Measurements from ENCODE around the gene UFC1. TPM values are rescaled to one million over a fixed set of nuclear protein-coding genes. Genes with fewer than 3 reads are reported as not detected.

The UFC1 gene
- total RNA-seq, 4 donors from 2014 or later = 68.3 to 79.9 (median 76.7) TPM

- intact Hi-C loops (cut with DNase I) = no loop called here
- Histone ChIP-seq H3K36me3 (no peaks in the 10 kb centered on the region), H3K4me3 (no peak overlapping the region), H3K9me3 (no peaks in the 10 kb centered on the region), H3K27ac (peak overlapping the region; percentile 47 to 86 (median 76)), H3K4me1 (peaks cover 0 to 79% (median 27%) of the 10 kb centered on the region in 3 donors), H3K27me3 (no peaks in the 10 kb centered on the region)
- TF ChIP-seq, protein P1, sequence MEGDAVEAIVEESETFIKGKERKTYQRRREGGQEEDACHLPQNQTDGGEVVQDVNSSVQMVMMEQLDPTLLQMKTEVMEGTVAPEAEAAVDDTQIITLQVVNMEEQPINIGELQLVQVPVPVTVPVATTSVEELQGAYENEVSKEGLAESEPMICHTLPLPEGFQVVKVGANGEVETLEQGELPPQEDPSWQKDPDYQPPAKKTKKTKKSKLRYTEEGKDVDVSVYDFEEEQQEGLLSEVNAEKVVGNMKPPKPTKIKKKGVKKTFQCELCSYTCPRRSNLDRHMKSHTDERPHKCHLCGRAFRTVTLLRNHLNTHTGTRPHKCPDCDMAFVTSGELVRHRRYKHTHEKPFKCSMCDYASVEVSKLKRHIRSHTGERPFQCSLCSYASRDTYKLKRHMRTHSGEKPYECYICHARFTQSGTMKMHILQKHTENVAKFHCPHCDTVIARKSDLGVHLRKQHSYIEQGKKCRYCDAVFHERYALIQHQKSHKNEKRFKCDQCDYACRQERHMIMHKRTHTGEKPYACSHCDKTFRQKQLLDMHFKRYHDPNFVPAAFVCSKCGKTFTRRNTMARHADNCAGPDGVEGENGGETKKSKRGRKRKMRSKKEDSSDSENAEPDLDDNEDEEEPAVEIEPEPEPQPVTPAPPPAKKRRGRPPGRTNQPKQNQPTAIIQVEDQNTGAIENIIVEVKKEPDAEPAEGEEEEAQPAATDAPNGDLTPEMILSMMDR (IDR thresholded peaks at IDR 0.05) = no peak
- TF ChIP-seq POLR2A (IDR thresholded peaks at IDR 0.05) = peak in 1 of 4 donors; percentile 25
- DNase-seq = peak; percentile 32
- 5 to 7% methylated on average over 3 of the region's 3 CpGs for WGBS, 2 donors
These were observed 31.5 kb downstream of the UFC1 start for GRCh38 chr1:161185282-161185682.

DNA sequence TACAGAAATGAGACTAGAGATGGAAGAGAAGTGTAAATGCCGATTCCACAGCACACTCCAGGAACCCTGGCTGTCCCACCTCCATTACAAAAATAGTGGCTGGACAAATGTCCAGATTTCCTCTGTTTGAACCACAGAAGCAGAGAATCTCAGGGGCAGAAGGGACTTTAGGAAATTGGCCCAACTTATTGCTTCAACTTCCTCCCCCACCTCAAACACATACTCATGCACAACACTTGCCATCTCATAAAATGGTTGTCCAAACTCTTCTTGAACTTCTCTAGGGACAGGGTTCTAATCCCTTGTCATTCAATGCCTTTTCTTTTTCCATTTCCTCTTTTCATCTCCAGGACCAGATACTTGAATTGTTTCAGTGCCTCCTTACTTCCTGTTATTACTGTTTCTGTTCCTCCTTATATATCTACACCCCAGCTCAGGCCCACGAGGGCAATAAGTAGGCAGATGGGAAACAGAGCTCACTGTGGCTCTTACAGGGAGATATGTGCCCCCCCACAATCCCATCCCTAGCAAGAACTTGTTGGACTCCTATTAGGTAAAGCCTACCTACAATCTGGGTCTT is 32.0 kb downstream of the UFC1 start:
- Histone ChIP-seq H3K9me3 (no peaks in the 10 kb centered on the region), H3K4me3 (no peak overlapping the region), H3K27ac (peak overlapping the region; percentile 47 to 86 (median 76)), H3K36me3 (peaks cover 0 to 2% (median 0%) of the 10 kb centered on the region in 3 donors), H3K27me3 (no peaks in the 10 kb centered on the region), H3K4me1 (peaks cover 0 to 77% (median 23%) of the 10 kb centered on the region in 3 donors)
- DNase-seq = no peak
- no peak for TF ChIP-seq POLR2A (IDR thresholded peaks at IDR 0.05)
- TF ChIP-seq, protein P1 (IDR thresholded peaks at IDR 0.05) = no peak
- intact Hi-C loops (cut with DNase I) = no loop called here
- 24 to 61% methylated on average over 2 of the region's 2 CpGs for WGBS, 2 donors

DNA sequence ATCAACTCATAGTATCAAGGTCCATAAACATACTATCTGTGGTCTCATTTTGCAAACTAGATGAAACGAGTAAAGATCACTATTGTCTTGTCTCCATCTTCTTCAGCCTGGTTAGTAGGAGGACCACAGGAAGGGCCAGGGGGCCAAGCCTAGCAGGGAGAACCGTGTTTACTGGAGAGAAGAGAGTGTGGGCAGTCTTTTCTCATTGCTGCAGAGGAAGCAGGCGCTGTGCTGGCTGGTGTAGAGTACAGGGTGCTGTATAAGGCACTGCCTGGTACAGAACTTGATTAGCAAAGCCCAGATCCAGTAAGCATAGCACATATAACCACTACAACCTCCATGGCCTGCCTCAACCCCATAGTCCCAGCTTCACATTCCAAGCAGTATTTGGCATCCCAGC is 33.5 kb downstream of the UFC1 start:
- Histone ChIP-seq H3K27ac (peak overlapping the region in 1 of 4 donors; percentile 86), H3K9me3 (no peaks in the 10 kb centered on the region), H3K4me3 (no peak overlapping the region), H3K27me3 (no peaks in the 10 kb centered on the region), H3K4me1 (peaks cover 0 to 72% (median 17%) of the 10 kb centered on the region in 3 donors), H3K36me3 (peaks cover 0 to 16% (median 0%) of the 10 kb centered on the region in 3 donors)
- no peak for DNase-seq
- WGBS, 2 donors = 50 to 77% methylated on average over 2 to 3 of the region's 3 CpGs
- intact Hi-C loops (cut with DNase I) = no loop called here
- TF ChIP-seq, protein P1 (IDR thresholded peaks at IDR 0.05) = no peak
- TF ChIP-seq POLR2A (IDR thresholded peaks at IDR 0.05) = no peak

DNA sequence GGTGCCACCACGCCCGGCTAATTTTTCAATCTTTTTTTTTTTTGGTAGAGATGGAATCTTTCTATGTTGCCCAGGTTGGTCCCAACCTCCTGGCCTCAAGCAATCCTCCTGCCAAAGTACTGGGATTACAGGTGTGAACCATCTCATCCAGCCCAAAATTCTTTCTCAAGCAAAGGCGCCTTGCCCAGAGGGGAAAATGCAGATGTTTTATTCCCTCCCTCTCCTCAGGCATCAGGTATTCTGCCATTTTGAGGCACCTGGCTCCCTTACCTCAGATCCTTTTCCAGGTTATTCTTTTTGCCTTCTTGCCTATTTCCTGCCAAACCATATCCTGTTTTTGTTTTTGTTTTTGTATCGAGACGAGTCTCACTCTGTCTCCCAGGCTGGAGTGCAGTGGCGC is 34.6 kb downstream of the UFC1 start:
- no peak for DNase-seq
- TF ChIP-seq POLR2A (IDR thresholded peaks at IDR 0.05) = no peak
- TF ChIP-seq, protein P1 (IDR thresholded peaks at IDR 0.05) = no peak
- Histone ChIP-seq H3K27me3 (no peaks in the 10 kb centered on the region), H3K27ac (no peak overlapping the region), H3K9me3 (no peaks in the 10 kb centered on the region), H3K4me1 (peaks cover 0 to 74% (median 23%) of the 10 kb centered on the region in 3 donors), H3K4me3 (no peak overlapping the region), H3K36me3 (peaks cover 0 to 21% (median 0%) of the 10 kb centered on the region in 3 donors)
- intact Hi-C loops (cut with DNase I) = no loop called here
- WGBS, 2 donors = 70 to 74% methylated on average over 6 of the region's 6 CpGs

GRCh38 chr1:161189036-161189435 is 35.3 kb downstream of the UFC1 start:
- Histone ChIP-seq H3K9me3 (no peaks in the 10 kb centered on the region), H3K27ac (peak overlapping the region in 1 of 4 donors; percentile 9), H3K36me3 (peaks cover 0 to 27% (median 0%) of the 10 kb centered on the region in 3 donors), H3K4me3 (no peak overlapping the region), H3K27me3 (no peaks in the 10 kb centered on the region), H3K4me1 (peaks cover 4 to 75% (median 29%) of the 10 kb centered on the region in 3 donors)
- WGBS, 2 donors = 88 to 89% methylated on average over 5 of the region's 5 CpGs
- no peak for TF ChIP-seq POLR2A (IDR thresholded peaks at IDR 0.05)
- TF ChIP-seq, protein P1 (IDR thresholded peaks at IDR 0.05) = no peak
- intact Hi-C loops (cut with DNase I) = no loop called here
- DNase-seq = no peak

Data from esophagus squamous epithelium (tissue), 5 donors.